A549 (cell line): ENCODE data around the gene STT3B.

Source experiments
- NFE2L2 ChIP-seq: fragments of 150-350 bp; conservative IDR thresholded peaks from 2 replicates; pipeline ENCODE4 v1.6.1; 2014; ENCODE audit warnings: low read length
- RFX5 ChIP-seq: fragments of 450-650 bp; IDR thresholded peaks from 2 replicates; pipeline ENCODE4 v1.7.1; 2014; ENCODE audit warnings: antibody characterized with exemption, mild to moderate bottlenecking, moderate library complexity
- TF ChIP-seq, protein P1 (sequence below): fragments of >200 bp; sonication (Bioruptor Twin); formaldehyde crosslinking; IDR thresholded peaks from 3 replicates; pipeline ENCODE4 v1.5.1; 2016

DNA sequence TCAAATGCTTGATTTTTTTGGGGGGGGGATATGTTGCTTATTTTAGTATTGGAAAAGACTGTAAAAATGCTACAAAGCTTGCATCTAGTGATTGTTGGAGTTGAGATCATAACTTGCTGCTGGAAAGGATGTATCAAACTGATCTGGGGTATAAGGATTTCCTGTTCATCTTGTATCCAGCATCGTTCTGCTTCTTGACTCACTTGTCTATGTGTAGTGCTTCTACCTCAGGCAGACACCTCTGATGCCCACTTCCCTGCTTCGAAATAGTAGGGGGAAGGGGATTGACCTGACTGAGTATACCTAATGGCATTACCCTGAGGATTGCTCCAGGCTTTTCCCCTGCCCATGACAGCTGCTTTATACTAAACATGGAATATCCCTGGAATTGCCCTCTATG, 42.7 kb downstream of the STT3B start:
- TF ChIP-seq, protein P1, sequence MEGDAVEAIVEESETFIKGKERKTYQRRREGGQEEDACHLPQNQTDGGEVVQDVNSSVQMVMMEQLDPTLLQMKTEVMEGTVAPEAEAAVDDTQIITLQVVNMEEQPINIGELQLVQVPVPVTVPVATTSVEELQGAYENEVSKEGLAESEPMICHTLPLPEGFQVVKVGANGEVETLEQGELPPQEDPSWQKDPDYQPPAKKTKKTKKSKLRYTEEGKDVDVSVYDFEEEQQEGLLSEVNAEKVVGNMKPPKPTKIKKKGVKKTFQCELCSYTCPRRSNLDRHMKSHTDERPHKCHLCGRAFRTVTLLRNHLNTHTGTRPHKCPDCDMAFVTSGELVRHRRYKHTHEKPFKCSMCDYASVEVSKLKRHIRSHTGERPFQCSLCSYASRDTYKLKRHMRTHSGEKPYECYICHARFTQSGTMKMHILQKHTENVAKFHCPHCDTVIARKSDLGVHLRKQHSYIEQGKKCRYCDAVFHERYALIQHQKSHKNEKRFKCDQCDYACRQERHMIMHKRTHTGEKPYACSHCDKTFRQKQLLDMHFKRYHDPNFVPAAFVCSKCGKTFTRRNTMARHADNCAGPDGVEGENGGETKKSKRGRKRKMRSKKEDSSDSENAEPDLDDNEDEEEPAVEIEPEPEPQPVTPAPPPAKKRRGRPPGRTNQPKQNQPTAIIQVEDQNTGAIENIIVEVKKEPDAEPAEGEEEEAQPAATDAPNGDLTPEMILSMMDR: no peak
- no peak for TF ChIP-seq RFX5
- TF ChIP-seq NFE2L2: no peak
